GM10266 (cell line): ENCODE data around the gene DDX20.
A peak's percentile ranks its signal among the peaks of the same experiment; 100 is the strongest.

Experiments
- DNase-seq: peaks from one replicate; pipeline ENCODE4 v3.0.0; 2012; ENCODE audit errors: extremely low spot score
- TF ChIP-seq, protein P1 (sequence below): IDR thresholded peaks from 2 replicates; pipeline ENCODE4 v1.5.1; 2012; ENCODE audit warnings: mild to moderate bottlenecking, low read depth; ENCODE audit not compliant: control insufficient read depth, insufficient read depth; ENCODE audit errors: missing control alignments

Gene DDX20

DNA sequence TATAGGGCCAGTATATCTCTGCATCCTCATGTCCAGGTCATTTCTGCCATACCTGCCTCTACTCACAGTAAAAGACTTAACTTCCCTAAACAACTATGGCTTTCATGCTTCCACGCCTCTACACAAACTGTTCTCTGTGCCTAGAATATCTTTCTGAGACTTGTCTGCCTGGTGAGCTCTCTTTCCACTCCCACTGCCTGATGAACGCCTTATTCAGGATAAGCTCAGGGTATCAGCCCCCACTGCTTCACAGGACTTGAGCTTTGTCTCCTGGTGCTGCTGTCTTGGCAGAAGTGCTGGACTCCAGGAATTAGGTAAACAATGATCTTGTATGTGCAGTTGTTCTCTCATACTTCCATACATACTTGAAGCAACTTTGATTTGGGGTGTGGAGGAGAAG is 4.8 kb upstream of the DDX20 start:
- TF ChIP-seq, protein P1, sequence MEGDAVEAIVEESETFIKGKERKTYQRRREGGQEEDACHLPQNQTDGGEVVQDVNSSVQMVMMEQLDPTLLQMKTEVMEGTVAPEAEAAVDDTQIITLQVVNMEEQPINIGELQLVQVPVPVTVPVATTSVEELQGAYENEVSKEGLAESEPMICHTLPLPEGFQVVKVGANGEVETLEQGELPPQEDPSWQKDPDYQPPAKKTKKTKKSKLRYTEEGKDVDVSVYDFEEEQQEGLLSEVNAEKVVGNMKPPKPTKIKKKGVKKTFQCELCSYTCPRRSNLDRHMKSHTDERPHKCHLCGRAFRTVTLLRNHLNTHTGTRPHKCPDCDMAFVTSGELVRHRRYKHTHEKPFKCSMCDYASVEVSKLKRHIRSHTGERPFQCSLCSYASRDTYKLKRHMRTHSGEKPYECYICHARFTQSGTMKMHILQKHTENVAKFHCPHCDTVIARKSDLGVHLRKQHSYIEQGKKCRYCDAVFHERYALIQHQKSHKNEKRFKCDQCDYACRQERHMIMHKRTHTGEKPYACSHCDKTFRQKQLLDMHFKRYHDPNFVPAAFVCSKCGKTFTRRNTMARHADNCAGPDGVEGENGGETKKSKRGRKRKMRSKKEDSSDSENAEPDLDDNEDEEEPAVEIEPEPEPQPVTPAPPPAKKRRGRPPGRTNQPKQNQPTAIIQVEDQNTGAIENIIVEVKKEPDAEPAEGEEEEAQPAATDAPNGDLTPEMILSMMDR = no peak
- no peak for DNase-seq

DNA sequence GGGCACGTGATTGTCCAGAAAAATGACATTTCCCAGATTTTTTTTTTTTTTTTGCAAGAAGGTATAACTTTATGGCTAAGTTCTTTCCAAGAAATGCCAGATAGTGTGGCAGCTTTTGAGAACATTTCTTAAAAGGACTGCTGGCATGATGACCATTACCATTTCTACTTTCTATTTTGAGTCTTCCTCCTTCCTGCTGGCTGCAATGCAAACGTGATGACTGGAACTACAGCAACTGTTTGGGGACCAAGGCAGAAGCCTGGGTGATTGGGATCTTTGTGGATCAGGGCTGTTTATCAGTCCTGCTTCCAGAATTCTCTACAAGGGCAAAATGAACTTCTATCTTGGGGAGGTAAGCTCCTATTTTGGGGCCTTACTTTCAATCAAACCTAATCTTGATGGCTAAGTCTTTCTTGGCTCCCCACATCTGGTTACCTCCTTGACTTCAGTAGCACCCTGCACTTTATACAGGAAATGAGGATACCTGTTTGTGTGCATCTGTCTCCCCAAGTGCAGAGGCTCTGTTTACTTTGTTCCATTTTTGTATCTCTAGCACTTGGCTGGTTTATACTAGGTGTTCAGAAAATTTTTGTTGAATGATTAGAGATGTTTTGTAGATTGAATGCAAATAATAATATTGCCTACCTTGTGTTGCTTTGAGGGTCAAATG is 3.7 kb upstream of the DDX20 start:
- no peak for DNase-seq
- TF ChIP-seq, protein P1 = no peak

DNA sequence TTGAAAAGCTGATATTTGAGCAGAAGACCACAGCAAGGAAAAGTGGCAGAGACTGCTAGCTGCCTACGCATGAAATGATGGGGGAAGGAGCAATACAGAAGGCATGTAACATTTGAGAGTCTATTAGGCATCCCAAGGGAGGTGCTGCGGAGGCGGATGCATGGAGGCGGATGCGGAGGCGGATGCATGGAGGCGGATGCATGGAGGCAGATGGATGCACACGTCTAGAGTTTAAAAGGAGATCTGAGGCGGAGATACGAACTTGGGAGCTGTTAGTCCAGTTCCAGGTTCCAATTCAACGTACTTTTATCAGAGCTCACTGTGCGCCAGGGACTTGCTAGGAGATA is 744 bp upstream of the DDX20 start:
- TF ChIP-seq, protein P1 = no peak
- peak; percentile 35 for DNase-seq

DNA sequence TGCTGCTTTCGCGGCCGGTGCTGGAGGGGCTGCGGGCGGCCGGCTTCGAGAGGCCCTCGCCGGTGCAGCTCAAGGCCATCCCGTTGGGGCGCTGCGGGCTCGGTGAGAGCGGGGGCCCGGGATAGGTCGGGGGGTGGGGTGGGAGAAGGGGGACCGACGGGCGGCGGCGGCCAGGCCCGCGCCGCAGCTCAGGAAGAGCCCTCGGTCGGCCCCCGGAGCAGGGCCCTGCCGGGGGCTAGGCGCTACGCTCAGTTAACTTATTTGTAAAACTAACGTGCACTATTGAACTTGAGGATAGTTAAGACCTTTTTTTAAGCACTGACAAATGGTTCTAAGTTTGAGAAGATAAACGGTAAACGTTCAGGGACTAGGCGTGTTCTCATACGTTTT is 418 bp downstream of the DDX20 start:
- TF ChIP-seq, protein P1 = no peak
- DNase-seq = no peak

DNA sequence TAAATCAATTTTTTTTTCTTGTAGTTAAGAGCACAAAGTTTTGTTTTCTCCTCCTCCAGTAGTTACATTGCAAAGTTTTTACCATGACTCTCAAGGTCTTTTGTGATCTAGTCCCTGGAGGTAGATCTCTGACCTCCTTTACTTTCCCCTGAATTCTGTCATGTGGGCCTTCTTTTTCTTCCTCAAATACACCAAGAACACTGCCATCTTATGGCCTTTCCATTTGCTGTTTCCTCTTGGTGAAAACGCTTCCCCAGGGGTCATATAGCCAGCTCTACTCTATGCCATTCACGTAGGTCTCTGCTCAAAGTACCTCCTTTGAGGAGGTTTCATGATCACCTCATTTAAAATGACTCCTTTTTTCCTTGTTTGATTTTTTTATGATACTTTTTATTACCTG is 2.7 kb downstream of the DDX20 start:
- no peak for DNase-seq
- TF ChIP-seq, protein P1 = peak; percentile 3

DNA sequence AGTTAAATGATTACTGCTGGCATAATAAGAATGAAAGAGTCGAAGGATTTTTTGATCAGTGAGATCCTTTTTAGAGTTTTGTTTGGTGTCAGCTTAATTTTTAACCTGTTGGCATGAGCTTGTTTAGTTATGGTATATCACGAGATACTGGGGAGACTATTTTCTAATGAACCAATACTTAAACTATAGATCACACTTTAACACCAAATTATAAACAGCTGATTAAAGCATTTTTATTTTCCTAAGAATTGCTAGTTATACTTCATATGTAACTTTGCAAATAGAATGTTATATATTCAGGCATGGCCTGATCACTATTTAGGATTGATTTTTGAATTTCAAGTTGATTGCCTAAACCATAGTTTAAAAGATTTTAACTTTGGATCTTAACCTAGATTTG is 6.0 kb downstream of the DDX20 start:
- no peak for DNase-seq
- TF ChIP-seq, protein P1 = no peak

DNA sequence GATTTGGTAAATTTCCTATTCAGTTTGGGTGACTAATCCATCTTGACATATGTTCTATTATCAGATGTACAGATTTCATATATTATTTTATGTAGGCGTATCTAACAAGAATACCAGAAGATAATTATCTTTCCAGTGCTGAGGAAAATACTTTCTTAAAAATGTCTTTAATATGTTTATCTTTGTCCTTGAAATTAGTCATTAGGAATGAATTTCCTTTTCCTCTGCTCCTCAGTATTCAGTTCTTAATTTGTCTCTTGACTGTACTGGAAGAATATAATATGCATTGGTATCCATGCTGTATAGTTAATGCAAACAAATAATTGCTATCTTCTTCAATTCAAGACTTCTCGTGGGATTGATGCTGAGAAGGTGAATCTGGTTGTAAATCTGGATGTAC is 6.6 kb downstream of the DDX20 start:
- TF ChIP-seq, protein P1 = no peak
- no peak for DNase-seq
